ENCODE data around the gene SPTLC2. TPM values are rescaled to one million over a fixed set of nuclear protein-coding genes. Genes with fewer than 3 reads are reported as not detected.
A peak's percentile ranks its signal among the peaks of the same experiment; 100 is the strongest.

Gene SPTLC2
- total RNA-seq, 1 donor from 2014 or later: 63.6 TPM

- H3K4me1 Mint-ChIP-seq (ENCODE audit: unreplicated experiment): no peaks in the 10 kb centered on the region
- H3K4me3 Mint-ChIP-seq (ENCODE audit: unreplicated experiment): no peak overlapping the region
- TF ChIP-seq, protein P1, sequence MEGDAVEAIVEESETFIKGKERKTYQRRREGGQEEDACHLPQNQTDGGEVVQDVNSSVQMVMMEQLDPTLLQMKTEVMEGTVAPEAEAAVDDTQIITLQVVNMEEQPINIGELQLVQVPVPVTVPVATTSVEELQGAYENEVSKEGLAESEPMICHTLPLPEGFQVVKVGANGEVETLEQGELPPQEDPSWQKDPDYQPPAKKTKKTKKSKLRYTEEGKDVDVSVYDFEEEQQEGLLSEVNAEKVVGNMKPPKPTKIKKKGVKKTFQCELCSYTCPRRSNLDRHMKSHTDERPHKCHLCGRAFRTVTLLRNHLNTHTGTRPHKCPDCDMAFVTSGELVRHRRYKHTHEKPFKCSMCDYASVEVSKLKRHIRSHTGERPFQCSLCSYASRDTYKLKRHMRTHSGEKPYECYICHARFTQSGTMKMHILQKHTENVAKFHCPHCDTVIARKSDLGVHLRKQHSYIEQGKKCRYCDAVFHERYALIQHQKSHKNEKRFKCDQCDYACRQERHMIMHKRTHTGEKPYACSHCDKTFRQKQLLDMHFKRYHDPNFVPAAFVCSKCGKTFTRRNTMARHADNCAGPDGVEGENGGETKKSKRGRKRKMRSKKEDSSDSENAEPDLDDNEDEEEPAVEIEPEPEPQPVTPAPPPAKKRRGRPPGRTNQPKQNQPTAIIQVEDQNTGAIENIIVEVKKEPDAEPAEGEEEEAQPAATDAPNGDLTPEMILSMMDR (IDR thresholded peaks at IDR 0.05; ENCODE audit: unreplicated experiment): no peak
- peaks cover 6% of the 10 kb centered on the region for H3K36me3 Mint-ChIP-seq (ENCODE audit: low read depth, unreplicated experiment)
- no peak for DNase-seq (ENCODE audit: low spot score)
- no peaks in the 10 kb centered on the region for H3K27me3 Mint-ChIP-seq (ENCODE audit: unreplicated experiment)
- H3K27ac Mint-ChIP-seq (ENCODE audit: unreplicated experiment): no peak overlapping the region
- no peaks in the 10 kb centered on the region for H3K9me3 Mint-ChIP-seq (ENCODE audit: unreplicated experiment)
Observed at GRCh38 chr14:77508876-77509275, 107.6 kb downstream of the SPTLC2 start.

- H3K4me3 Mint-ChIP-seq (ENCODE audit: unreplicated experiment): no peak overlapping the region
- no peaks in the 10 kb centered on the region for H3K4me1 Mint-ChIP-seq (ENCODE audit: unreplicated experiment)
- no peaks in the 10 kb centered on the region for H3K27me3 Mint-ChIP-seq (ENCODE audit: unreplicated experiment)
- H3K9me3 Mint-ChIP-seq (ENCODE audit: unreplicated experiment): no peaks in the 10 kb centered on the region
- H3K27ac Mint-ChIP-seq (ENCODE audit: unreplicated experiment): no peak overlapping the region
- no peak for DNase-seq (ENCODE audit: low spot score)
- H3K36me3 Mint-ChIP-seq (ENCODE audit: low read depth, unreplicated experiment): peaks cover 8% of the 10 kb centered on the region
- TF ChIP-seq, protein P1 (IDR thresholded peaks at IDR 0.05; ENCODE audit: unreplicated experiment): no peak
Observed at GRCh38 chr14:77508249-77508648, 108.2 kb downstream of the SPTLC2 start.

DNA sequence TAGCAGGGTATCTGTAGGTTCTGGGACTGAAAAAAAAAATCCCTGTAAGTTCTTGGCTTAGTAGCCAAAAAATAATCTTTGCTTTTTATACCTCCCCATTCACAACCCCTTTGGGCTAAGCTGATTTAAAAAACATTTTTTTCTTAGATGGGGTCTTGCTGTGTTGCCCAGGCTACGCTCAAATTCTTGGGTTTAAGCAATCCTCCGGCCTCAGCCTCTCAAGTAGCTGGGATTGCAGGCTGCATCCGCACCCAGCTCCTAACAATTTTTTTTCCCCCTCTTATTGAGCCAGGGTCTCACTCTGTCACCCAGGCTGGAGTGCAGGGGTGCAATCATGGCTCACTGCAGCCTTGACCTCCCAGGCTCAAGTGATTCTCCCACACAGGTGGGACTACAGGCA, 108.7 kb downstream of the SPTLC2 start:
- H3K36me3 Mint-ChIP-seq (ENCODE audit: low read depth, unreplicated experiment): peaks cover 12% of the 10 kb centered on the region
- no peak overlapping the region for H3K4me3 Mint-ChIP-seq (ENCODE audit: unreplicated experiment)
- TF ChIP-seq, protein P1 (IDR thresholded peaks at IDR 0.05; ENCODE audit: unreplicated experiment): no peak
- DNase-seq (ENCODE audit: low spot score): no peak
- H3K27me3 Mint-ChIP-seq (ENCODE audit: unreplicated experiment): no peaks in the 10 kb centered on the region
- H3K4me1 Mint-ChIP-seq (ENCODE audit: unreplicated experiment): no peaks in the 10 kb centered on the region
- no peak overlapping the region for H3K27ac Mint-ChIP-seq (ENCODE audit: unreplicated experiment)
- no peaks in the 10 kb centered on the region for H3K9me3 Mint-ChIP-seq (ENCODE audit: unreplicated experiment)

DNA sequence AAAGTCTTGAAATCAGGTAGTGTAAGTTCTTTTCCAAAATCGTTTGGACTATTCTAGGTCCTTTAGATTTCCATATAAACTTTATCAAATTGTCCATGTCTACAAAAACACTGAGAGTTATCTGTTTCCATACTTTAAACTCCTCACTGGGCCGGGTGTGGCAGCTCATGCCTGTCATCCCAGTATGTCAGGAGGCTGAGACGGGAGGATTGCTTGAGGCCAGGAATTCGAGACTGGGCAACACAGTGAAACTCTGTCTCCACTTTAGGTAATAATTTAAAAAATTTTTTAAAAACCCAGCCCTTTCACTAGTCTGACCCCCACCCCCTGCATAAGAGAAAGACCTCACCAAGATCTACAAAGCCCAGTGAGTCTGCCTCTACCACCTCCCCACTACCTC, 111.4 kb downstream of the SPTLC2 start:
- Mint-ChIP-seq H3K9me3 (ENCODE audit: unreplicated experiment) (no peaks in the 10 kb centered on the region), H3K27me3 (ENCODE audit: unreplicated experiment) (no peaks in the 10 kb centered on the region)
- TF ChIP-seq, protein P1 (IDR thresholded peaks at IDR 0.05; ENCODE audit: unreplicated experiment): no peak

GRCh38 chr14:77503138-77503537, 113.3 kb downstream of the SPTLC2 start:
- Mint-ChIP-seq H3K27me3 (ENCODE audit: unreplicated experiment) (no peaks in the 10 kb centered on the region), H3K4me1 (ENCODE audit: unreplicated experiment) (no peaks in the 10 kb centered on the region), H3K36me3 (ENCODE audit: low read depth, unreplicated experiment) (peaks cover 8% of the 10 kb centered on the region), H3K27ac (ENCODE audit: unreplicated experiment) (no peak overlapping the region), H3K4me3 (ENCODE audit: unreplicated experiment) (peak overlapping the region; percentile 24), H3K9me3 (ENCODE audit: unreplicated experiment) (no peaks in the 10 kb centered on the region)
- no peak for DNase-seq (ENCODE audit: low spot score)
- TF ChIP-seq, protein P1 (IDR thresholded peaks at IDR 0.05; ENCODE audit: unreplicated experiment): no peak

More for the DNA sequence above, 111.4 kb downstream of the SPTLC2 start:
- Mint-ChIP-seq H3K36me3 (ENCODE audit: low read depth, unreplicated experiment) (peaks cover 8% of the 10 kb centered on the region), H3K27ac (ENCODE audit: unreplicated experiment) (no peak overlapping the region), H3K4me1 (ENCODE audit: unreplicated experiment) (no peaks in the 10 kb centered on the region), H3K4me3 (ENCODE audit: unreplicated experiment) (no peak overlapping the region)
- no peak for DNase-seq (ENCODE audit: low spot score)
